ENCODE measurements around the gene LAMC2. TPM values are rescaled to one million over a fixed set of nuclear protein-coding genes. Genes with fewer than 3 reads are reported as not detected.

LAMC2 gene
- total RNA-seq, 4 donors from 2014 or later, result 2.1 to 17.4 (median 4.4) TPM

DNA sequence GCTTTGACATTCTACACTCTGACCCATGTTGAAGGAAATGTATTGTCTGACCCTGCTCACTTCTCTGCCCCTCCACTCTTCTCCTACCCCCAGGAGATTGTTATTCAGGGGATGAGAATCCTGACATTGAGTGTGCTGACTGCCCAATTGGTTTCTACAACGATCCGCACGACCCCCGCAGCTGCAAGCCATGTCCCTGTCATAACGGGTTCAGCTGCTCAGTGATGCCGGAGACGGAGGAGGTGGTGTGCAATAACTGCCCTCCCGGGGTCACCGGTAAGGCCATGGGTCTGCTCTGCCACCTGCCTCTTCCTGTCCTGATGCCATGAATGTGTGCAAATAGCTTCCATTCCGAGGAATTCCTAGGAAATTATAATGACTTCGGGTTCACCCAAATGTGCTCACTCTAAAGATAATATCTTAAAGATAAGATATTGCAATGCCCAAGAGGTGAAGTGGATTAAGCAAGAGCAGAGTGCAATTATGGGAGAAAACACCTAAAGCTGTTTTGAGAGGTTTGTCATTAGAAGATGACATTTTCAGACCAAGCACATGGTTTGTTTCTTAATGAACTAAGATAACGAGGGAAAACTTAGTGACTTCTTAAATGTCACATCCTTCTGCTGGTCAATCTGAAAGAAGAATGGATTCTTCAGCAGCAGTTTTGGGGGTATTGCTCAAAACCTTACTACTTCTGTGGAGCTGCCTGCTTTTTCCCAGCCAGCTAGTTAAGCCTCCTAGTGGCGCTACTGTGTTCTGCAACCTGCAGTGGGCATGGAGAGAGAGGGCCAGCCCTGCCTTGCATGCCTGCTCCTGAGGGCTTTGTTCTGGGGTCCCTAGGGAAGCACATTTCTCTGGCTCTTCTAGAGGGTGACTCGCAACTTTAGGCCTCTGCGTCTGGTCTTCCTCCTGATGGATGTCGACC is 41.6 kb downstream of the LAMC2 start:
- DNase-seq, result peak in 1 of 2 donors; percentile 47
- Histone ChIP-seq H3K4me3 (no peak overlapping the region), H3K27me3 (no peaks in the 10 kb centered on the region), H3K27ac (no peak overlapping the region), H3K9me3 (no peaks in the 10 kb centered on the region), H3K36me3 (no peaks in the 10 kb centered on the region), H3K4me1 (no peaks in the 10 kb centered on the region)
- TF ChIP-seq POLR2A (IDR thresholded peaks at IDR 0.05), result no peak
- TF ChIP-seq, protein P1, sequence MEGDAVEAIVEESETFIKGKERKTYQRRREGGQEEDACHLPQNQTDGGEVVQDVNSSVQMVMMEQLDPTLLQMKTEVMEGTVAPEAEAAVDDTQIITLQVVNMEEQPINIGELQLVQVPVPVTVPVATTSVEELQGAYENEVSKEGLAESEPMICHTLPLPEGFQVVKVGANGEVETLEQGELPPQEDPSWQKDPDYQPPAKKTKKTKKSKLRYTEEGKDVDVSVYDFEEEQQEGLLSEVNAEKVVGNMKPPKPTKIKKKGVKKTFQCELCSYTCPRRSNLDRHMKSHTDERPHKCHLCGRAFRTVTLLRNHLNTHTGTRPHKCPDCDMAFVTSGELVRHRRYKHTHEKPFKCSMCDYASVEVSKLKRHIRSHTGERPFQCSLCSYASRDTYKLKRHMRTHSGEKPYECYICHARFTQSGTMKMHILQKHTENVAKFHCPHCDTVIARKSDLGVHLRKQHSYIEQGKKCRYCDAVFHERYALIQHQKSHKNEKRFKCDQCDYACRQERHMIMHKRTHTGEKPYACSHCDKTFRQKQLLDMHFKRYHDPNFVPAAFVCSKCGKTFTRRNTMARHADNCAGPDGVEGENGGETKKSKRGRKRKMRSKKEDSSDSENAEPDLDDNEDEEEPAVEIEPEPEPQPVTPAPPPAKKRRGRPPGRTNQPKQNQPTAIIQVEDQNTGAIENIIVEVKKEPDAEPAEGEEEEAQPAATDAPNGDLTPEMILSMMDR (IDR thresholded peaks at IDR 0.05), result peak; percentile 41 to 59 (median 48)
- intact Hi-C loops (cut with DNase I; ENCODE audit: low total_unique reads), result no loop called here

DNA sequence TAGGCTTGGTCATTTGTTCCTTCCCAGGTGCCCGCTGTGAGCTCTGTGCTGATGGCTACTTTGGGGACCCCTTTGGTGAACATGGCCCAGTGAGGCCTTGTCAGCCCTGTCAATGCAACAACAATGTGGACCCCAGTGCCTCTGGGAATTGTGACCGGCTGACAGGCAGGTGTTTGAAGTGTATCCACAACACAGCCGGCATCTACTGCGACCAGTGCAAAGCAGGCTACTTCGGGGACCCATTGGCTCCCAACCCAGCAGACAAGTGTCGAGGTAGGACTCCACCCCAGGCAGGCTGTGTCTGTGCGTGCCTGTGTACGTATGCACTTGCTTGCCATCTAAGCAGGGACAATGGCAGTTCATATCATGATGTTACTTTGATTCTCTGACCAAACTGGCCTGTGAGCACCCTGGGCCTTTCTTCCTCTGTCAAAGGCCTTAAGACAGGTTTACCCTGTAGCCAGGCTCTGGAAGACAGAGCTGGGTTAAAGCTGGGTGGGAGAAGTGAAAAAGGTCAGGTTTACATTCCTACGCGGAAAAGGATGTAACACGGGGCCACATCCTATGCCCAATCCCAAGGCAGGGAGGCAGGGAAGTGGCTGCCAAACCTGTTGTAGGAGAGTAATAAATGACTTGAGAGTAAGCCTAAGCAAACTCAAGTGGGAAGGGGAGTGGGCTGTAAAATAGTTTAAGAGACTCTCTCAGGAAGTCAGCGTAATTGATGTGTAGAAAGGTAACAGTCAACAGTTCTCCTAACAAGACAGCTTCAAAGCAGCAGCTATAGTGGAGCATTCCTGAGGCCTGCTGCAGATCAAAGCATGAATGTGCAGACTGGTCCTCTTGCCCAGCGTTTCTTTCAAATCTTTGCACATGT is 42.5 kb downstream of the LAMC2 start:
- Histone ChIP-seq H3K27ac (no peak overlapping the region), H3K36me3 (no peaks in the 10 kb centered on the region), H3K4me3 (no peak overlapping the region), H3K4me1 (no peaks in the 10 kb centered on the region), H3K27me3 (no peaks in the 10 kb centered on the region), H3K9me3 (no peaks in the 10 kb centered on the region)
- no peak for TF ChIP-seq POLR2A (IDR thresholded peaks at IDR 0.05)
- no peak for DNase-seq
- intact Hi-C loops (cut with DNase I; ENCODE audit: low total_unique reads), result no loop called here

DNA sequence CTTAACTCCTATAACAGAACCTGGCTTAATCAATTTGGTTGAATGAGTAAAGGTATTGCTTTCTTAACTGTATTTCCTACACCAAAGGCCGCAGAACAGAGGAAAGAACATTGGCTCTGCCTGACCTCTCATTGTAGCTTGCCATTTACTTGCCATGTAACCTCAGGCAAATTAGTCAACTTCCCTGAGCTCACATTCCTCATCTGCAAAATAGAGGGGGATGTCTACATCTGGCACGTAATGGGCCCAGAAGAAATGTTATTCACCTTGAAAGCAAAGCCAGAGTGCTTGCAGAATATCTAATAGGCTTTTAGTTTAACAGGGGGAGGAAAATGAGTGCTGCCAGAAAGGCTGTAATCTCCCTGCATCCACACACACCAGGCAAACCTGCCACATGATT is 44.3 kb downstream of the LAMC2 start:
- intact Hi-C loops (cut with DNase I; ENCODE audit: low total_unique reads), result no loop called here
- DNase-seq, result no peak
- Histone ChIP-seq H3K4me3 (no peak overlapping the region), H3K36me3 (no peaks in the 10 kb centered on the region), H3K27me3 (no peaks in the 10 kb centered on the region), H3K9me3 (no peaks in the 10 kb centered on the region), H3K27ac (no peak overlapping the region), H3K4me1 (peaks cover 0 to 8% of the 10 kb centered on the region in 2 donors)
- TF ChIP-seq POLR2A (IDR thresholded peaks at IDR 0.05), result no peak

DNA sequence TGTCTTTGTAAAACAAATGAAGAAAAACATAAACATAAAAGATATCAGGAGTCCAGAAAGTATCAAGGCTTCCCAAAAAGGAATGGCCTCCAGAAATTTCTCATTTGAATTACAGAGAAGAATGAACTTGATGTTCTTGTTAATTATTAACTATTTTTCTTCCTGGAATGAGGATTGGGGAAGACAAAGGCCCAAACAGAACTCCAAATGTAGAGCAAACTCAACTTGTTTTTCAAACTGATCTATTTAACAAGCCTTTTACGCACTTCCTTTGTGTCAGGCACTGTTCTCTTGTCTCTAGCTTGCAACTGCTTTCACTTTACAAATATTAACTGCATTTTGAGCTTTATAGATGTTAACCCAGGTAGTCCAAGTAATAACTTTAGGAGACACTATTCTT is 45.5 kb downstream of the LAMC2 start:
- no peak for TF ChIP-seq POLR2A (IDR thresholded peaks at IDR 0.05)
- TF ChIP-seq, protein P1 (IDR thresholded peaks at IDR 0.05), result no peak
- intact Hi-C loops (cut with DNase I; ENCODE audit: low total_unique reads), result no loop called here
- H3K27me3 ChIP-seq, result no peaks in the 10 kb centered on the region

DNA sequence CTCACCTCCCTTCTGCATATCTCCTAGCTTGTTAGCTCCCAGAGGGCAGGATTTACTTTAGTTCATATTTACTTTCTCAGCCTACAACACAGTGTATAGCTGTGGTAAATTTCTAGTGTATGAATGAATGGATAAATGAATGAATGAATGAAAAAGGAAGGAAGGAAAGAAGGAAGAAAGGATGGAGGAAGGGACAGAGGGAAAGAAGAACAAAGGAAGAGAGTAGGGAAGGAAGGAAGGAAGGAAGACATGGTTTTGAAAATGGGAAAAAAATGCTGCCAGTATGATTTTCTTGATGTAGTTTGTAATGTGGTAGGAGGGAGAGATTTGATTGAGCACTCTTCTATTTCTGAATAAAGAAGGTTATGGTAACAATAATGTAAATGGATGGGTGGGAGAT is 47.0 kb downstream of the LAMC2 start:
- intact Hi-C loops (cut with DNase I; ENCODE audit: low total_unique reads), result no loop called here
- Histone ChIP-seq H3K4me1 (peaks cover 0 to 14% of the 10 kb centered on the region in 2 donors), H3K27ac (peak overlapping the region; percentile 92 to 93), H3K4me3 (no peak overlapping the region), H3K27me3 (no peaks in the 10 kb centered on the region), H3K36me3 (no peaks in the 10 kb centered on the region), H3K9me3 (no peaks in the 10 kb centered on the region)
- no peak for DNase-seq
- no peak for TF ChIP-seq POLR2A (IDR thresholded peaks at IDR 0.05)
- TF ChIP-seq, protein P1 (IDR thresholded peaks at IDR 0.05), result no peak

More for the DNA sequence above, 45.5 kb downstream of the LAMC2 start:
- H3K4me1 ChIP-seq, result peaks cover 0 to 14% of the 10 kb centered on the region in 2 donors
- H3K4me3 ChIP-seq, result no peak overlapping the region
- no peaks in the 10 kb centered on the region for H3K9me3 ChIP-seq
- no peak for DNase-seq
- no peaks in the 10 kb centered on the region for H3K36me3 ChIP-seq
- no peak overlapping the region for H3K27ac ChIP-seq
